Neuronal stem cell (in vitro differentiated cells): ENCODE results near the gene MACROH2A1.
A peak's percentile ranks its signal among the peaks of the same experiment; 100 is the strongest.

Experiments used
- DNase-seq: peaks from one replicate; pipeline ENCODE4 v3.0.0-alpha.2; 2013; ENCODE audit warnings: low spot score
- H2AFZ ChIP-seq: one replicate; pipeline ENCODE4 v1.6.1; 2013; ENCODE audit warnings: mild to moderate bottlenecking, low read length, inconsistent platforms
- H2AK5ac ChIP-seq: 2 replicates; pipeline ENCODE4 v1.6.1; 2013; ENCODE audit warnings: low read depth, mild to moderate bottlenecking, inconsistent platforms, low read length, moderate library complexity, mixed read lengths
- H2BK120ac ChIP-seq: 2 replicates; pipeline ENCODE4 v1.6.1; 2013; ENCODE audit warnings: low read depth, mild to moderate bottlenecking, inconsistent platforms, low read length, moderate library complexity, mixed read lengths
- H2BK12ac ChIP-seq: one replicate; pipeline ENCODE4 v1.6.1; 2013; ENCODE audit warnings: low read length, inconsistent platforms
- H2BK15ac ChIP-seq: 2 replicates; pipeline ENCODE4 v1.6.1; 2013; ENCODE audit warnings: mild to moderate bottlenecking, low read length, inconsistent platforms, mixed read lengths
- H2BK5ac ChIP-seq: one replicate; pipeline ENCODE4 v1.6.1; 2013; ENCODE audit warnings: inconsistent platforms, mild to moderate bottlenecking, low read length, moderate library complexity
- H3K14ac ChIP-seq: one replicate; pipeline ENCODE4 v1.6.1; 2013; ENCODE audit warnings: low read length, inconsistent platforms
- H3K18ac ChIP-seq: 2 replicates; pipeline ENCODE4 v1.6.1; 2013; ENCODE audit warnings: low read length, inconsistent platforms
- H3K23ac ChIP-seq: 2 replicates; pipeline ENCODE4 v1.6.1; 2013; ENCODE audit warnings: low read depth, mild to moderate bottlenecking, mixed read lengths, low read length, inconsistent platforms; ENCODE audit not compliant: poor library complexity
- H3K27ac ChIP-seq: replicated peaks from 3 replicates; pipeline ENCODE4 v1.5.1; 2013; ENCODE audit warnings: low read length, inconsistent platforms
- H3K27me3 ChIP-seq, 3 experiments: 2 replicates each; pipeline ENCODE4 v1.6.1; 2013; ENCODE audit warnings: low read length in 3 of 3, mild to moderate bottlenecking in 2 of 3, inconsistent platforms in 1 of 3, low read depth in 1 of 3, mixed read lengths in 1 of 3, moderate library complexity in 1 of 3; ENCODE audit not compliant: control insufficient read depth in 3 of 3, insufficient read depth in 3 of 3
- H3K36me3 ChIP-seq, 2 donors: replicated peaks in 1 of 2; 2 replicates each; pipeline ENCODE4 v1.6.1; 2013; ENCODE audit warnings: low read length in 2 of 2; ENCODE audit not compliant: control insufficient read depth in 2 of 2, insufficient read depth in 2 of 2
- H3K4ac ChIP-seq: 2 replicates; pipeline ENCODE4 v1.6.1; 2013; ENCODE audit warnings: inconsistent platforms, mild to moderate bottlenecking, low read length, moderate library complexity
- H3K4me1 ChIP-seq, 2 donors: 1 replicate in 1 of 2; 2 replicates in 1 of 2; pipeline ENCODE4 v1.6.1; 2013; ENCODE audit warnings: low read length in 2 of 2, low read depth in 1 of 2; ENCODE audit not compliant: control insufficient read depth in 2 of 2, insufficient read depth in 1 of 2
- H3K4me2 ChIP-seq: one replicate; pipeline ENCODE4 v1.6.1; 2013; ENCODE audit warnings: mild to moderate bottlenecking, low read length, inconsistent platforms; ENCODE audit not compliant: insufficient read depth, poor library complexity, severe bottlenecking
- H3K4me3 ChIP-seq, 2 donors: 2 replicates each; pipeline ENCODE4 v1.5.1; 2013; ENCODE audit warnings: low read length in 2 of 2, mild to moderate bottlenecking in 2 of 2, inconsistent platforms in 1 of 2, moderate library complexity in 1 of 2
- H3K79me1 ChIP-seq: one replicate; pipeline ENCODE4 v1.6.1; 2013; ENCODE audit warnings: low read depth, mild to moderate bottlenecking, inconsistent platforms, low read length, moderate library complexity
- H3K9ac ChIP-seq: one replicate; pipeline ENCODE4 v1.6.1; 2013; ENCODE audit warnings: mild to moderate bottlenecking, low read depth, low read length, inconsistent platforms; ENCODE audit not compliant: poor library complexity
- H3K9me3 ChIP-seq, 2 donors: replicated peaks in 1 of 2; 2 replicates each; pipeline versions ENCODE3 to v1.6.1; 2013; ENCODE audit warnings: low read length in 2 of 2, mild to moderate bottlenecking in 2 of 2, inconsistent platforms in 1 of 2, low read depth in 1 of 2, mixed read lengths in 1 of 2, moderate library complexity in 1 of 2; ENCODE audit not compliant: control insufficient read depth in 2 of 2, insufficient read depth in 1 of 2
- H4K8ac ChIP-seq: one replicate; pipeline ENCODE4 v1.6.1; 2013; ENCODE audit warnings: low read depth, mild to moderate bottlenecking, inconsistent platforms, low read length, moderate library complexity
- H4K91ac ChIP-seq: one replicate; pipeline ENCODE4 v1.6.1; 2013; ENCODE audit warnings: low read length, low read depth, mild to moderate bottlenecking, inconsistent platforms; ENCODE audit not compliant: poor library complexity
- WGBS, 2 donors: extraction: QIAGEN DNeasy Blood & Tissue Kit; methylation state at CpG; one replicate each; pipeline ENCODE4 v1.1.7; 2013; ENCODE audit warnings: missing lambda C conversion rate in 2 of 2, mixed read lengths in 1 of 2; ENCODE audit not compliant: insufficient read length in 2 of 2, insufficient replicate concordance in 1 of 2; ENCODE audit errors: extremely low coverage in 2 of 2; 5-methylcytosine and 5-hydroxymethylcytosine counted together

The MACROH2A1 gene

GRCh38 chr5:135384898-135385297 lies 14.1 kb downstream of the MACROH2A1 start:
- H3K79me1 ChIP-seq = peaks cover 23% of the 10 kb centered on the region

GRCh38 chr5:135383803-135384495 lies 15.1 kb downstream of the MACROH2A1 start:
- Histone ChIP-seq H3K4me3 (no peak overlapping the region), H3K27ac (no peak overlapping the region), H3K14ac (no peak overlapping the region), H2BK12ac (no peak overlapping the region), H3K4me2 (no peak overlapping the region), H3K23ac (no peak overlapping the region), H2BK120ac (no peak overlapping the region), H3K18ac (no peak overlapping the region), H3K4me1 (no peaks in the 10 kb centered on the region), H4K91ac (no peak overlapping the region), H3K27me3 (no peaks in the 10 kb centered on the region), H2BK15ac (no peak overlapping the region), H2BK5ac (no peak overlapping the region), H3K9me3 (no peaks in the 10 kb centered on the region), H3K9ac (peak overlapping the region; percentile 39), H4K8ac (no peak overlapping the region), H2AK5ac (no peak overlapping the region), H3K4ac (no peak overlapping the region), H3K36me3 (peaks cover 54 to 100% of the 10 kb centered on the region in 2 donors), H2AFZ (no peak overlapping the region), H3K79me1 (peaks cover 18% of the 10 kb centered on the region)
- DNase-seq = no peak
- WGBS, 2 donors = no CpG with 5 or more reads among the region's 3 CpGs

More at GRCh38 chr5:135384898-135385297, 14.1 kb downstream of the MACROH2A1 start:
- no peaks in the 10 kb centered on the region for H3K4me1 ChIP-seq
- no peak for DNase-seq
- no peak overlapping the region for H3K14ac ChIP-seq
- no peaks in the 10 kb centered on the region for H3K27me3 ChIP-seq
- H2AK5ac ChIP-seq = no peak overlapping the region
- H3K4me2 ChIP-seq = no peak overlapping the region
- no peak overlapping the region for H3K4me3 ChIP-seq
- H3K36me3 ChIP-seq = peaks cover 48 to 100% of the 10 kb centered on the region in 2 donors
- no peak overlapping the region for H2BK5ac ChIP-seq
- no peak overlapping the region for H3K4ac ChIP-seq
- H3K27ac ChIP-seq = no peak overlapping the region
- no peak overlapping the region for H2BK12ac ChIP-seq
- no peak overlapping the region for H4K91ac ChIP-seq
- no peak overlapping the region for H2AFZ ChIP-seq
- H3K18ac ChIP-seq = no peak overlapping the region
- no peak overlapping the region for H3K23ac ChIP-seq
- no peak overlapping the region for H2BK120ac ChIP-seq
- no peaks in the 10 kb centered on the region for H3K9me3 ChIP-seq
- H2BK15ac ChIP-seq = no peak overlapping the region
- no peak overlapping the region for H4K8ac ChIP-seq
- H3K9ac ChIP-seq = peak overlapping the region; percentile 61

- no peak overlapping the region for H3K23ac ChIP-seq
- H3K4me2 ChIP-seq = no peak overlapping the region
- no CpG with 5 or more reads among the region's 3 CpGs for WGBS, 2 donors
- H2AK5ac ChIP-seq = no peak overlapping the region
- no peak overlapping the region for H3K9ac ChIP-seq
- peaks cover 57 to 100% of the 10 kb centered on the region in 2 donors for H3K36me3 ChIP-seq
- no peak overlapping the region for H3K14ac ChIP-seq
- H2AFZ ChIP-seq = no peak overlapping the region
- H3K27ac ChIP-seq = no peak overlapping the region
- H2BK5ac ChIP-seq = no peak overlapping the region
- H3K4me3 ChIP-seq = no peak overlapping the region
- H3K18ac ChIP-seq = no peak overlapping the region
- no peak overlapping the region for H2BK120ac ChIP-seq
- H4K91ac ChIP-seq = no peak overlapping the region
- no peaks in the 10 kb centered on the region for H3K27me3 ChIP-seq
- no peak overlapping the region for H2BK12ac ChIP-seq
- H3K4ac ChIP-seq = no peak overlapping the region
- no peak overlapping the region for H2BK15ac ChIP-seq
- H3K9me3 ChIP-seq = no peaks in the 10 kb centered on the region
- peaks cover 14% of the 10 kb centered on the region for H3K79me1 ChIP-seq
- no peak for DNase-seq
- H3K4me1 ChIP-seq = no peaks in the 10 kb centered on the region
- H4K8ac ChIP-seq = no peak overlapping the region
Observed at GRCh38 chr5:135382981-135383380, 16.1 kb downstream of the MACROH2A1 start.

- no peak overlapping the region for H2AFZ ChIP-seq
- no peak overlapping the region for H2BK12ac ChIP-seq
- H3K9ac ChIP-seq = no peak overlapping the region
- H2BK5ac ChIP-seq = no peak overlapping the region
- H3K27ac ChIP-seq = no peak overlapping the region
- H3K23ac ChIP-seq = no peak overlapping the region
- H4K8ac ChIP-seq = no peak overlapping the region
- no peak overlapping the region for H2BK120ac ChIP-seq
- H3K14ac ChIP-seq = no peak overlapping the region
- no peak overlapping the region for H3K4me3 ChIP-seq
- H3K4me2 ChIP-seq = no peak overlapping the region
- H4K91ac ChIP-seq = no peak overlapping the region
- H3K79me1 ChIP-seq = peaks cover 12% of the 10 kb centered on the region
- no peak overlapping the region for H3K18ac ChIP-seq
- H3K36me3 ChIP-seq = peaks cover 57 to 100% of the 10 kb centered on the region in 2 donors
- no peak overlapping the region for H2AK5ac ChIP-seq
- H3K9me3 ChIP-seq = no peaks in the 10 kb centered on the region
- no peak overlapping the region for H2BK15ac ChIP-seq
- no peak overlapping the region for H3K4ac ChIP-seq
- no peak for DNase-seq
- no CpG with 5 or more reads among the region's 3 CpGs for WGBS, 2 donors
- H3K27me3 ChIP-seq = no peaks in the 10 kb centered on the region
- no peaks in the 10 kb centered on the region for H3K4me1 ChIP-seq
Observed at GRCh38 chr5:135382106-135382790, 16.8 kb downstream of the MACROH2A1 start.
